Measurements from ENCODE around the gene DYNC1I1.

Gene DYNC1I1

GRCh38 chr7:96080027-96080426 is 307.7 kb downstream of the DYNC1I1 start:
- H3K36me3 ChIP-seq (ENCODE audit: insufficient read depth, low read length): no peaks in the 10 kb centered on the region
- H2AFZ ChIP-seq (ENCODE audit: low read depth, low read length): no peak overlapping the region
- H3K4me3 ChIP-seq (ENCODE audit: low read length): no peak overlapping the region
- H3K4me1 ChIP-seq (ENCODE audit: insufficient read depth, low read length): peaks cover 9% of the 10 kb centered on the region
- H3K27me3 ChIP-seq (ENCODE audit: insufficient read depth, low read length): peaks cover 22% of the 10 kb centered on the region
- no peaks in the 10 kb centered on the region for H3K9me3 ChIP-seq (ENCODE audit: low read length)

- Histone ChIP-seq H3K4me3 (ENCODE audit: low read length) (no peak overlapping the region), H3K4me1 (ENCODE audit: insufficient read depth, low read length) (peaks cover 2% of the 10 kb centered on the region), H2AFZ (ENCODE audit: low read depth, low read length) (no peak overlapping the region), H3K36me3 (ENCODE audit: insufficient read depth, low read length) (no peaks in the 10 kb centered on the region), H3K9me3 (ENCODE audit: low read length) (no peaks in the 10 kb centered on the region), H3K27me3 (ENCODE audit: insufficient read depth, low read length) (peaks cover 21% of the 10 kb centered on the region)
Measured at GRCh38 chr7:96084881-96085553, 312.7 kb downstream of the DYNC1I1 start.

GRCh38 chr7:96085953-96086352 is 313.6 kb downstream of the DYNC1I1 start:
- Histone ChIP-seq H3K36me3 (ENCODE audit: insufficient read depth, low read length) (no peaks in the 10 kb centered on the region), H3K27me3 (ENCODE audit: insufficient read depth, low read length) (peaks cover 28% of the 10 kb centered on the region), H3K4me1 (ENCODE audit: insufficient read depth, low read length) (no peaks in the 10 kb centered on the region), H3K4me3 (ENCODE audit: low read length) (no peak overlapping the region), H3K9me3 (ENCODE audit: low read length) (no peaks in the 10 kb centered on the region), H2AFZ (ENCODE audit: low read depth, low read length) (no peak overlapping the region)

- H3K36me3 ChIP-seq (ENCODE audit: insufficient read depth, low read length): no peaks in the 10 kb centered on the region
- H3K27me3 ChIP-seq (ENCODE audit: insufficient read depth, low read length): peaks cover 48% of the 10 kb centered on the region
- no peak overlapping the region for H2AFZ ChIP-seq (ENCODE audit: low read depth, low read length)
- H3K9me3 ChIP-seq (ENCODE audit: low read length): no peaks in the 10 kb centered on the region
- no peaks in the 10 kb centered on the region for H3K4me1 ChIP-seq (ENCODE audit: insufficient read depth, low read length)
- no peak overlapping the region for H3K4me3 ChIP-seq (ENCODE audit: low read length)
Measured at GRCh38 chr7:96088579-96088978, 316.2 kb downstream of the DYNC1I1 start.

- Histone ChIP-seq H3K27me3 (ENCODE audit: insufficient read depth, low read length) (peaks cover 56% of the 10 kb centered on the region), H3K36me3 (ENCODE audit: insufficient read depth, low read length) (no peaks in the 10 kb centered on the region)
Measured at GRCh38 chr7:96089511-96089910, 317.2 kb downstream of the DYNC1I1 start.

GRCh38 chr7:96090756-96091155 is 318.4 kb downstream of the DYNC1I1 start:
- H2AFZ ChIP-seq (ENCODE audit: low read depth, low read length): no peak overlapping the region

More at GRCh38 chr7:96089511-96089910, 317.2 kb downstream of the DYNC1I1 start:
- H3K4me1 ChIP-seq (ENCODE audit: insufficient read depth, low read length): no peaks in the 10 kb centered on the region
- H3K9me3 ChIP-seq (ENCODE audit: low read length): no peaks in the 10 kb centered on the region
- no peak overlapping the region for H2AFZ ChIP-seq (ENCODE audit: low read depth, low read length)
- no peak overlapping the region for H3K4me3 ChIP-seq (ENCODE audit: low read length)

GRCh38 chr7:96093435-96093834 is 321.1 kb downstream of the DYNC1I1 start:
- Histone ChIP-seq H3K4me3 (ENCODE audit: low read length) (no peak overlapping the region), H3K9me3 (ENCODE audit: low read length) (no peaks in the 10 kb centered on the region), H2AFZ (ENCODE audit: low read depth, low read length) (no peak overlapping the region), H3K27me3 (ENCODE audit: insufficient read depth, low read length) (peaks cover 52% of the 10 kb centered on the region), H3K4me1 (ENCODE audit: insufficient read depth, low read length) (no peaks in the 10 kb centered on the region), H3K36me3 (ENCODE audit: insufficient read depth, low read length) (no peaks in the 10 kb centered on the region)

More at GRCh38 chr7:96090756-96091155, 318.4 kb downstream of the DYNC1I1 start:
- Histone ChIP-seq H3K27me3 (ENCODE audit: insufficient read depth, low read length) (peaks cover 62% of the 10 kb centered on the region), H3K9me3 (ENCODE audit: low read length) (no peaks in the 10 kb centered on the region), H3K4me3 (ENCODE audit: low read length) (no peak overlapping the region), H3K36me3 (ENCODE audit: insufficient read depth, low read length) (no peaks in the 10 kb centered on the region), H3K4me1 (ENCODE audit: insufficient read depth, low read length) (no peaks in the 10 kb centered on the region)

GRCh38 chr7:96097835-96098234 is 325.5 kb downstream of the DYNC1I1 start:
- Histone ChIP-seq H2AFZ (ENCODE audit: low read depth, low read length) (no peak overlapping the region), H3K4me3 (ENCODE audit: low read length) (no peak overlapping the region), H3K9me3 (ENCODE audit: low read length) (no peaks in the 10 kb centered on the region), H3K36me3 (ENCODE audit: insufficient read depth, low read length) (no peaks in the 10 kb centered on the region), H3K4me1 (ENCODE audit: insufficient read depth, low read length) (no peaks in the 10 kb centered on the region), H3K27me3 (ENCODE audit: insufficient read depth, low read length) (peaks cover 18% of the 10 kb centered on the region)

- Histone ChIP-seq H3K4me3 (ENCODE audit: low read length) (no peak overlapping the region), H3K36me3 (ENCODE audit: insufficient read depth, low read length) (no peaks in the 10 kb centered on the region), H3K9me3 (ENCODE audit: low read length) (no peaks in the 10 kb centered on the region), H2AFZ (ENCODE audit: low read depth, low read length) (no peak overlapping the region), H3K27me3 (ENCODE audit: insufficient read depth, low read length) (no peaks in the 10 kb centered on the region), H3K4me1 (ENCODE audit: insufficient read depth, low read length) (no peaks in the 10 kb centered on the region)
Measured at GRCh38 chr7:96100737-96101136, 328.4 kb downstream of the DYNC1I1 start.

- Histone ChIP-seq H3K36me3 (ENCODE audit: insufficient read depth, low read length) (no peaks in the 10 kb centered on the region), H3K4me1 (ENCODE audit: insufficient read depth, low read length) (no peaks in the 10 kb centered on the region), H2AFZ (ENCODE audit: low read depth, low read length) (no peak overlapping the region), H3K9me3 (ENCODE audit: low read length) (no peaks in the 10 kb centered on the region), H3K4me3 (ENCODE audit: low read length) (no peak overlapping the region), H3K27me3 (ENCODE audit: insufficient read depth, low read length) (no peaks in the 10 kb centered on the region)
Measured at GRCh38 chr7:96102096-96102811, 329.9 kb downstream of the DYNC1I1 start.

- Histone ChIP-seq H3K27me3 (ENCODE audit: insufficient read depth, low read length) (no peaks in the 10 kb centered on the region), H2AFZ (ENCODE audit: low read depth, low read length) (no peak overlapping the region), H3K36me3 (ENCODE audit: insufficient read depth, low read length) (no peaks in the 10 kb centered on the region), H3K4me3 (ENCODE audit: low read length) (no peak overlapping the region), H3K4me1 (ENCODE audit: insufficient read depth, low read length) (no peaks in the 10 kb centered on the region), H3K9me3 (ENCODE audit: low read length) (no peaks in the 10 kb centered on the region)
Measured at GRCh38 chr7:96104984-96105383, 332.6 kb downstream of the DYNC1I1 start.

- no peak overlapping the region for H3K4me3 ChIP-seq (ENCODE audit: low read length)
- no peaks in the 10 kb centered on the region for H3K9me3 ChIP-seq (ENCODE audit: low read length)
- H2AFZ ChIP-seq (ENCODE audit: low read depth, low read length): no peak overlapping the region
- no peaks in the 10 kb centered on the region for H3K4me1 ChIP-seq (ENCODE audit: insufficient read depth, low read length)
- H3K27me3 ChIP-seq (ENCODE audit: insufficient read depth, low read length): no peaks in the 10 kb centered on the region
- no peaks in the 10 kb centered on the region for H3K36me3 ChIP-seq (ENCODE audit: insufficient read depth, low read length)
Measured at GRCh38 chr7:96111405-96111804, 339.1 kb downstream of the DYNC1I1 start.

- Histone ChIP-seq H3K27me3 (ENCODE audit: insufficient read depth, low read length) (no peaks in the 10 kb centered on the region), H3K4me1 (ENCODE audit: insufficient read depth, low read length) (peaks cover 6% of the 10 kb centered on the region), H3K4me3 (ENCODE audit: low read length) (no peak overlapping the region), H3K36me3 (ENCODE audit: insufficient read depth, low read length) (no peaks in the 10 kb centered on the region), H3K9me3 (ENCODE audit: low read length) (no peaks in the 10 kb centered on the region), H2AFZ (ENCODE audit: low read depth, low read length) (no peak overlapping the region)
Measured at GRCh38 chr7:96114190-96114589, 341.8 kb downstream of the DYNC1I1 start.
